HG03039 (cell line): Measurements from ENCODE around the gene ABR.
"Not testable (repeated sequence)": the region's sequence is repeated elsewhere in the genome, so short reads cannot be mapped to it uniquely, and the experiment has no call there.

Source experiments
- ATAC-seq: cut with Tn5 transposase; IDR thresholded peaks from one replicate; pipeline ENCODE4 v1.9.1; 2021; ENCODE audit warnings: mild to moderate bottlenecking, moderate library complexity; ENCODE audit not compliant: unreplicated experiment

Gene ABR

DNA sequence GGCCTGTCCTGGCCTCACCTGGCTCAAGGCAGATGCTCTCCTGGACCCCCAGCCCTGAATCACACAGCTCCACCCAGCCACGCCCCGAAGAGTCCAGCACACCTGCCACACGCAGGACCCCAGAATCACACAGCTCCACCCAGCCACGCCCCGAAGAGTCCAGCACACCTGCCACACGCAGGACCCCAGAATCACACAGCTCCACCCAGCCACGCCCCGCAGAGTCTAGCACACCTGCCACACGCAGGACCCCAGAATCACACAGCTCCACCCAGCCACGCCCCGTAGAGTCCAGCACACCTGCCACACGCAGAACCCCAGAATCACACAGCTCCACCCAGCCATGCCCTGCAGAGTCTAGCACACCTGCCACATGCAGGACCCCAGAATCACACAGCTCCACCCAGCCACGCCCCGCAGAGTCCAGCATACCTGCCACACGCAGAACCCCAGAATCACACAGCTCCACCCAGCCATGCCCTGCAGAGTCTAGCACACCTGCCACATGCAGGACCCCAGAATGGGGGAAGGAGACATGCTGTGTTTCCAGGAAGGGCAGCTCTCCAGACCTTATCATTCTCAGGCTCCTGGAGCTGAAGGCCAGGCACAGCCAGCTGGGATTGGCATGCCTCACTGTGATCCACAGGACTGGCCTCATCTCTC, 105.7 kb downstream of the ABR start:
- ATAC-seq: not testable (repeated sequence)

DNA sequence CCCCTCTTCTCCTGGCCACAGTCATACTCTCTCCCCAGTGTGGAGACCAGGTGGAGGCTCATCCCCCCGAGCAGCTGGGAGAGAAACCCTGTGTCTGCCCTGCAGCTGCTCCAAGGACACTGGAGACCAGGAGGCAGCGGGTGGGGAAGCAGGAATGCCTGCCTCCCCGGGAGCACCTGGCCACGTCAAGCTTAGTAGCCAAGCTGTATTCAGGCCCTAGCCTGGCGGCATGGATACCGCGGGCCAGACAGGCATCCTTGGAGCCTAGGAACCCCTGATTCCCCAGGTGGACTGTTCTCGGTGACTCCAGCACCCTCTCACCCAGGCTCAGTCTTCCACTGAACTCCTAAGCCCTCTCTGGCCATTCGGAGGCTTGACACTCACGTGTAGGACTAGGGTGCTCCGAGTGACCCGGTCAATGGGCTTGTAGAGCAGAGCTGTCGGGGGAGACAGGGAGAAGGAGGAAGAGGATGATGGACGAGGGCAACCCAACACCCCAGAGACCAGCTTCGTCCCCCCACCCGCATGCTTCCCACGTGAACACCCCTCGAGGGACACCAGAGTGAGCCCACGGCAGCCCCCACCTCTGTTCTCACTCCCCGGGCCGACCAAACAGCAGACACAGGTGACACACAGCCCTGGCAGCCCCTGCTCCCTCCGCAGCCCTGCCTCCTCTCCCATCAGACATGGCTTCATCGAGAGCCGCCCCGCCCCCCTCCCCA, 106.4 kb downstream of the ABR start:
- ATAC-seq: no peak

DNA sequence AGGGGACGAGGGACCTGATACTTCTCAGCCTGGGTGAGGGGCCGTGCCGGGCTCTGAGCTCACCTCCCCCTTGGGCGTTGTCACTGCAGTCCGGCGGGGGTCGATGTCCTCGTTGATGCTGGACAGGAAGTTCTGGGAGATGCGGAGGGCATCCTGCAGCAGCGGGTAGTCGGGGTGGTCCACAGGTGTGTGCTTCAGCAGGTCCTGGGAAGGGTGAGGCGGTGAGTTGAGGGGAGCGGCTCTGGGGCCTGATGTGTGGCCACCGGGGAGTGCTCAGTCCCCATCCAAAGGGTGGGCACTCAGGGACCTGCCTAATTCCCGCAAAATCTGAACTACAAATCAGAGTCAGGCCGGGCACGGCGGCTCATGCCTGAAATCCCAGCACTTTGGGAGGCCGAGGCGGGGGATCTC, 107.2 kb downstream of the ABR start:
- ATAC-seq: no peak

DNA sequence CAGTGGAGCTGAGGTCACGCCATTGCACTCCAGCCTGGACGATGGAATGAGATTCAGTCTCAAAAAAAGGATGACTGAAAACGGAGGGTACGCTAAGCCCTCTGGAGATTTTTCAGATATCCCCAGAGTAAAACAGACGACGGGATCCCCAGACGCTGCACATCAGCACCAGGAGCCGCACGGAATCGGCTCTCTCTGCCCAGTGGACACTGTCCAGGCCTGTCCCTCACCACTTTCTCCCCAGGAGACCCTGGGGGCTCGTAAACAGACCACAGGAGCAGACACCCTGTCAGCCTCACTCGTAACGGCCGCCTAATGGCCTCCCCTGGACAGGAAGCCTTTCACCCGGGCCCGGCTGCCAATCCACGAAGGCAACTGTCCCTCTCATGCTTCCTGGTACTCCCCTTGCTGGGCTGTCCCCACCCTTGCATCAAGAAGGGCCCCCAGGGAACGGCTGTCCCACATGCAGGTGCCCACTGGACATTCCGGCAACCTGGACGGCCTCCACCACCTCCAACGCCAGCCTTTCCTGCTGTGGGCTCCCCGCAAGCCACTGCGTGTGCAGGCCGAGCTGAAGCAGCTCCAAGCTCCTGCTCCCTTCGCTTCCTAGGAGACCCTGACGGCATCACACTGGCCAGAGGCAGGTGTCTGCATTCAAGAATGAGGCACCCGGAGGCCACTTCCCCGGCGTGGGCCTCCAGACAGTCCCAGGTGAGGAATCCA, 108.5 kb downstream of the ABR start:
- ATAC-seq: no peak

DNA sequence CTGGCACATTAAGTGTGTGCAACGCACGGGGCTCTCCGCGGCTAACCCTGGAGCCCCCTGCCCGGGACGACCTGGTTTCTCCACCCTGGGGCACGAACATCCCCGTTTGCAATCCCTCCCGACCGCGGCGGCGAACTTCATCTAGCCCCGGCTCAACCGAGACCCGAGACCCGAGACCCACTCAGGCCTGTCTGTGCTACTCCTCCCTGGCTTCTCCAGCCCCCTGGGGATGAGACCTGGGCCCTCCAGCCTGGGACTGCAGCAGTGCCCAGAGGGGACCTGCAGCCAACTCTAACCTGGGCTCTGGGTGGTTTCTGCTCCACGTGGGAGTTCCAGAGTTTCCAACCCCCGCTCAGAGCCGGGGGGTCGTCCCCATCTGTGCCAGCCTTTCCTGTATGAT, 109.4 kb downstream of the ABR start:
- ATAC-seq: no peak

DNA sequence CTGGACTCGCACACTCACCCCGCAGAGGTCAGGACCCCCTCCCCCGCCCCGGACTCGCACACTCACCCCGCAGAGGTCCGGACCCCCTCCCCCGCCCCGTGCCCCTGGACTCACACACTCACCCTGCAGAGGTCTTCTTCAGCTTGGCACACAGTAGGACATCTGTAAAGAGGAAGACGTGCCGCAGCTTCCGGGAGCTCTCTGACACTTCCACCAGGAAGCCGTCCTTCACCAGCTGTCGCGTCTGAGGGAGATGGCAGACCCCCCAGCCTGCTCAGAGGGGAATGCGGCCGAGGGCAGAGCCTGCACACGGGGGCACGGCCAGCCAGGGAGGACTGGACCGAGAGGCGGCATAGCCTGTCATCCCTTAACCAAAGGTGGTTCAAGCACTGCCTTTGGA, 109.9 kb downstream of the ABR start:
- no peak for ATAC-seq

DNA sequence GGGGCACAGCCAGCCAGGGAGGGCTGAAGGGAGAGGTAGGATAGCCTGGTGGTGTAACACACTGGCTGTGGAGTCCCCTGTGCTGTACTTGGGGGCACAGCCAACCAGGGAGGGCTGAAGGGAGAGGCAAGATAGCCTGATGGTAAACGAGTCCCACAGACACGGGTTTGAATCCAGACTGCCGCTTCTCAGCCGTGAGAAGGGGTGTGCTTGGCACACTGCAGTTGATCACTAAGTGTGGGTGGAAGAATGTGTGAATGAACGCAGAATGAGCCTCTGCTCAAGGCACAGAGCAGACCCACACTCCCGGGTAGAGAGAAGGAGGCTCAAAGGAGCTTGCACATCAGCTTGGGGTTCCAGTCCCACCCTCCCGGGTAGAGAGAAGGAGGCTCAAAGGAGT, 111.4 kb downstream of the ABR start:
- ATAC-seq: no peak

DNA sequence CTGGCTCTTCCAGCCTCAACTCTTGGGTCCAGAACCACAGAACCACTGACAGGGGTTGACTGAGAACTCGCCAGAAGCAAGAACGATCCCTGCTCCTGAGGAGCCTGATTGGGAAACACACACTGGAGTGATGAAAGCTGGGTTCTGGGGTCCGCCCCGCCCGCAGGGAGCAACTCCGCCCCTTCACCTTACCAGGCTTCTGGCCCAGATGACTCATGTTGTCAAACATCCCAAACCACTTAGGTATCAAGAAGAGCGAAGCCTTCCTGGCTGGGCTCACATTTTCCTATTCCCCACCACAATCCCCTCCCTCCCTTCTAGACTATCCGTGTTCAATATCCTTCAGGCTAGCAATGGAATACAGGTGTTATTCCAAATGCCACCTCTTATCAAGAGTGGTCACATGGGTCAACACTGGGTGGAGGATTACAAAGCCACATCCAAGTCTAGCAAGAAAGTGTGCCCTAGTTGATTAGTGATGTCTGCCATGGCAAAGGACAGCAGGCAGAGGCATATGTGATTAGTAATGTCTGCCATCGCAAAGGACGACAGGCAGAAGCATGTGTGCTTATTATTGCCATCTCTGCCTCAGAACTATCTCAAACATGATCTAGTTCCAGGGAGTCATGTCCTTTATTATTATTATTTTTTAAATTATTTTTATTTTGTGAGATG, 112.4 kb downstream of the ABR start:
- ATAC-seq: no peak

DNA sequence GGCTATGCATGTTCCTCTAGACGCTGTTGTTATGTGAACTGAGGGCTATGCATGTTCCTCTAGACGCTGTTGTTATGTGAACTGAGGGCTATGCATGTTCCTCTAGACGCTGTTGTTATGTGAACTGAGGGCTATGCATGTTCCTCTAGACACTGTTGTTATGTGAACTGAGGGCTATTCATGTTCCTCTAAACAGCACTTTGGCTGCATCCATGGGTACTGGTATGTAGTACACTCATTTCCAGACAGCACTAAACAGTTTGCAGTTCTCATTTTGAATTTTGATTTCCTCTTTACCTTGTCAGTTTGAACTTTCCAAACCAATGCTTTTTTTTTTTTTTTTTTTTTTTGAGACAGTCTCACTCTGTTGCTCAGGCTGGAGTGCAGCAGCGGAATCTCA, 114.4 kb downstream of the ABR start:
- ATAC-seq: not testable (repeated sequence)

DNA sequence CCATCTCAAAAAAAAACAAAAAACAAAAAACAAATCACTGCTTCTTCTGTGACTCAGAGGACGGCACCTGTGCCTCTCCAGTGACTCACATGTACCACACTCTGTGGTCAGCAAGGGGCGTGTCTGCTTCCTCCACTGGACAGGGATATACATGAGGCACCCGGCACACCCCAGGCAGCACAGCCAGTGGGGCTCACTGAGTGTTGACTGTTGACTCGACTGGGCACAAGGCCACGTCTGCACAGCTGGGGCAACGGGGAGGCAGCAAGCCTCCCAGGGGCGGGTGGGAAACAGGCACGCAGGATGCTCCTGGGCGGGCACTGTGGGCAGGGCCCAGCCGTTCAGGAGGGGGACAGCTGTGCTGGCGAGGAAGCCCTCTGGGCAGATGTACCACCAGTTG, 118.8 kb downstream of the ABR start:
- ATAC-seq: no peak

DNA sequence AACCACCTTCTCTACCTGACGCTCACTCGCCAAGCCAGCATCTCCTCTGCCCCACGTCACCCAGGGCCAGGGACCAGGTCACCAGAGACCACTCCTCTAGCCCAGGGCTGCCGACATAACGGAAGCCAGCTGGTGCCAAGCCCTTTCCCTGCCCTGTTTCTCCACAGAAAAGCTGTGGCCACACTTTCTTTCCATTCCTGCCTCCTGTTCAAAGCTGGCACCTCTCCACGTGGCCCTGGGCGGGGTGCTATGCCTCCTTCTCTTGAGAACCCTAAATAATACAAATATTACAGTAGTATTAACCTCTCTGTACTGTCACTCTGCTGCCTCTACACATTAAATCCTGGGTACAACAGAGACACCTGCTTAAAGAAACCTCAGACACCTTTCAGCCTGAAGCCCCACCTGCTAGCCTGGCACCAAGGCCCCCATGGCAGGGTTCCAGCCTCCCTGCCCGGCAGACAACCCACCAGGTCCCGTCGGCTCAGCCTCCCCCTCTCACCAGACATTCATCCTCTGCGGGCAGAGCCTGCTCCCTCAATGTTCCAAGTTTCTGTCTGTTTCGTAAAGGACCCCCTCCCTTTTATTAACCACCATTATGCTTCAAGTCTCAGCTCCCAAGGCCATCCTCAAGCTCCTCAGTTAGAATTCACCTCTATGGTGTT, 120.5 kb downstream of the ABR start:
- ATAC-seq: no peak

DNA sequence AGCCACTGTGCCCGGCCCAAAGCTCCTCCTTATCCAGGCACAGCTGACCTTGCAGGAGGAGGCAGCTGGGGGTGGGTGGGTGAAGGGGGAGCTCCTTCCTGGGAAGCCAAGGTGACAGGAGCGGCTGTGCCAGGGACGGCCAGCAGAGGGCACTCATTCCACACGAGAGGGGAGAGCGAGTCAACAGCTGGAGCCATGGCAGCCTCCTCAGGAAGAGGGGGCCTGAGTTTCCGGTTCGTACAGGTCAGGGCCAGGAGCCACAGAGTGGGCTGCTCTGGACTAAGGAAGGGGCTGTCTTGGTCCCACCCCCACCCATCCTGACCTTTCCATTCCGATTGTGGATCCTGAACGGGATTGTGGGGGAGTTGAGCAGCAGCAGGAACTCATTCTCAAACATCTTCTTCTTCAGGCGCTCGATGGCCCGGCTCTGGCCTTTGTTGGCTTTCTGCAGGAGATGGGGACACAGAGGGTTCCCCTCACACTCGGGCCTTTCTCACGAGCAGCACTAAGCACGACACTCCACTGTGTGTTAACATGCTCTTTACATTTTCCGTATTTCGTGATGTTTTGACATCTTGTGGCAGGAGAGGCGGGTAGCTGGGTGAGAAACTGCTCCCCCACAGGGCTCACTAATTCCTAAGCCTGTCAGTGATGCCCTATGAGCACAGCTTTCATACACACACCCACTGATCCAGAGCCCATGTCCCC, 121.2 kb downstream of the ABR start:
- ATAC-seq: no peak

DNA sequence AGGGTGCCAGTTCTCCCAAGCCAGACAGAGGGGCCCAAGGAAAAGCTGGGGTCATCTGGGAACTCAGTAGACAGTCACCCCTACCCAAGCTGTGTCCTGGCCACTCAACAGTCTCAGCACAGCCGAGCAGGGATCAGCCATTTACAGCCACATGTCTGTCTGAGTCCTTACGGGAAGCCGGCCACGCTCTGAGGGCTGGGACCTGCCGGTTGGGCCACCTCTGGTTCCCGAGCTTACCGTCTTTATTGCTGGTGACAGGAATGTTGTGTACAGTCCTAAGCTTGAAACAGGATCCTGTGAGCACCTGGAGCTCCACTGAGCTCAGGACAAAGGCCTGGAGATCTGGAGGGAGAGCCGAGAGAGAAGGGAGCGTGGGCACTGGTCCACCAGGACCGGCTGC, 123.0 kb downstream of the ABR start:
- ATAC-seq: no peak

DNA sequence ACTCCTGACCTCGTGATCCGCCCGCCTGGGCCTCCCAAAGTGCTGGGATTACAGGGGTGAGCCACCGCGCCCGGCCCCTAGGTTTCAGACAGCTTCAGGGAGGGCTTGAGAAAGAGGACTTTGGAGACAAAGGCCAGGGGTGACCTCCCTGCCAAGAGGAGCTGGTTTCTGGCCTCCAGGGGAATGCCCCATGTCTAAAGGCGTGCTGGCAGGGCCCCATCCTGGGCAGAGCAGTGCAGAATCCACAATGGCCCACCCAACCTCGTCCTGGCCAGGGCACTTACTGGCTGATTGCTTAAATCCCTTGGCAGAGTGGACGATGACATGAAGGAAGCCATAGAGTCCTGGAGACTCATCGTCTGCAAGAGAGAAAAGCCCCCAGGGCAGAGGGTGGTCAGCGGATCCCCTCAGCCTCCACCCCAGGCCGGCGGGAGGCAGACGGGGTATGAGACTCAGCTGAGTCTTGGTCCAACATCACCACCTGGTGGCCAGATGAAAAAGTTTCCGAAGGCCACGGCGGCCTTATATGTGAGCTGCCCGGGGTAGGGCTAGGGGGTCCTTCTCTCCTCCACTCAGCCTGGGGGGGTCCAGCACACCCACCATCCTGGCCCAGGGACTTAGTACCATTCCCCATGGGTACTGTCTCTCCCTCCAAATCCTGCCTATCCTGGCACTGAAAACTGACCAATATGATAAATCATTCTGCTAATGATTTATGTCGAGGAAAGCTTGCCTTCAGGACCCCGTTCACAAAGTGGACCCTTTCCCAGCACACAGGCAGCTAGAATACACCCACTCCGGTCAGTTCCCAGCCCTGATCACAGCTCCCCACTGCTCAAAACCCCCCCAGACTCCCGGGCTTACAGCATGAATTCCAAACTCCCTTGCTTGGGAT, 123.8 kb downstream of the ABR start:
- no peak for ATAC-seq

DNA sequence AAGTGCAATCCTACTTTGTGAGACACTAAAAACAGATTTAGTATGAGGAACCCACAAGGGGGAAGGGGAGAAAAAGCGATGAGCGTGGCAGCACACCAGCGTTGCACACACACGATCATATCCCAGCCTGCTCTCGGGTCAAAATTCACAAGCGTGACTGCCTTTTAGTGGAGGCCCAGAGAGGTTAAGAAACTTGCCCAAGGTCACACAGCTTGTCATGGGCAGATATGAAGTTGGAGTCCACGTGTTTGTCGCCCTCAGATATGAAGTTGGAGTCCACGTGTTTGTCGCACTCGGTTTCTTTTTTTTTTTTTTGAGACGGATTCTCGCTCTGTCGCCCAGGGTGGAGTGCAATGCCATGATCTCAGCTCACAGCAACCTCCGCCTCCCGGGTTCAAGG, 124.5 kb downstream of the ABR start:
- ATAC-seq: no peak

DNA sequence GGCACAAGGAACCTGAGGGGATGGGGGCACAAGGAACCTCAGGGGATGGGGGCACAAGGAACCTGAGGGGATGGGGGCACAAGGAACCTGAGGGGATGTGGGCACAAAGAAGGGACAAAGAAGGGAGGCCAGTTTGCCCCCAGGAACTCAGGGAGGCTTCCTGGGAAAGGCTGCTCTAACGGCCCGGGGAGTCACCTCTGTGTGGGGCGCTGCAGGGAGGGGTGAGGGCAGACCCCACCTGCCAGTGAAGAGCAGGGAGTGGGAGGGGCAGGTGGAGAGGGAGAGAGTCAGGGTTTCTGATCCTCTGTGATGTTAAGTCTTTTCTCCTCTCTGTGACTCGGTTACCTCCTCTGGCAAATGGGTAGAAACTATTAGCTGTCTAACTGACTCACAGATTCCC, 125.1 kb downstream of the ABR start:
- no peak for ATAC-seq

DNA sequence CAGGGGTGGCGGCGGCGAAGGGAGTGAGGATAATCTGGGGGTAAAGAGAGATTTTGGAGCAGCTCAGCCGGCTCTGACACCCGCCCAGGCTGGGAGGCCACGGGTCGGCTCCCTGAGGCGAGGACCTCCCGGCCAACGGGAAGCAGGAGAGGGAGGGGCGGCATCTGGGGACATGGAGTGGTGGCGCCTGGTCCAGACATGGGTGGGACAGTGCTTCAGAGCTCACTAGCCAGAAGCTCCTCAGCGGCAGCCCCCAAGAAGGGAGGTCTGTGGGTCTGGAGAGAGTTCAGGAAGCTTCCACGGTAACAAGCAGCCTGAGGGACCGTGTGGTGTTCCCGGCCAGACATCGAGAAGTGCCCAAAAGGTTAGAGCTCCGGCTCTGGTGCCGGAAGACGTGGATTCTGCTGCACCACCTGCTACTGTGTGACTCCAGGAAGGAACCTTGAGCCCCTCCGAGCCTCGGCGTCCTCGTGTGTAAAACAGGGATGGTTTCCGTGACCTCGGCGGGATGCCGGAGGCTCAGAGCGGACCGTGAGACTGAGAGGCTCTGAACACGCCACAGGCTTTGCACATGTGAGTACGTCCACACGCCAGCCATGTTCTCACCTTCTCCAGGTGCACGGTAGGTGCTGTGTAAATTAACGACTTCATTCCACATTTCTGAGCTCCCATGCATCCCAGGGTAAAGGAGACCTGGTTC, 126.0 kb downstream of the ABR start:
- ATAC-seq: no peak

DNA sequence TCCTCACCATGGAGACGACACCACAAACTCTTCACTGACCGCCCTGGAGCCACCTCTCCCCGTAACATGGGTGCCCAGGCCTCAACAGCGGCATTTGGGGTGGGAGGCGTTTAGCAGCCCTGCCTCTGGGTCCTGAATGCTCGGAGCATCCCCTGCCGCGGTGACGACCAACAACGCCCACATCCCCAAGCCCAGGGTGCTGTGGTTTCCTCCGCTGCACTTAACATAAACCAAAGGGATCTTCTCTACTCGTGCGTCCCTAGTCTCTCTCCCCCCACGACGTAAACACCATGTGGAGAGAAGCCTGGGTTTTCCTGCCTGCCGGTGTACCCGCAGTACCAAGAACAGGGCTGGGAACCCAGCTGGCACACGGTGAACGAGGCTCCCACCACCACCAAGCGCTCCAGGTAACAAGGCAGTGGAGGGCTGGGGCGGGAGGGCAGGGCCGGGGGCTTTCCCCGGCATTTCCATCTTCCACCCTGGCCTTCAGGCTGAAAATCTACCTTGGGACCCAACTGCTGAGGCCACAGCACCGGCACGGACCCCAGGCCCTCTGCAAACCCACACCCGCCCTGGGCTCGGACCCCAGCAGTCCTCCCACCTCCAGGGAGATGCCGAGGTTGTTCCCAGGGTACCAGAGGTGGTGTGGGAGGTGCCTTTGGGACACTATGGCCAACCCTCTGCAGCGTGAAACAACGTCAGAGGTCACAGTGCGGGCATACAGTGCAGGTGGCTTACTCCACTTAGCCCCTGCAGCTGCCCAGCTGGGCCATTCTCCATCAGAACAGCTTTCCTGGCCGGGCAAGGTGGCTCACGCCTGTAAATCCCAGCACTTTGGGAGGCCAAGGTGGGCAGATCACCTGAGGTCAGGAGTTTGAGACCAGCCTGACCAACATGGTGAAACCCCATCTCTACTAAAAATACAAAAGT, 128.5 kb downstream of the ABR start:
- no peak for ATAC-seq
